ENCODE results near the gene SLC9A5.

Gene SLC9A5

GRCh38 chr16:67317853-67318252, 69.1 kb downstream of the SLC9A5 start:
- DNase-seq = no peak
